Tibial nerve (tissue), 4 donors: ENCODE measurements around the gene ITPK1. TPM values are rescaled to one million over a fixed set of nuclear protein-coding genes. Genes with fewer than 3 reads are reported as not detected.
"Not testable (repeated sequence)": the region's sequence is repeated elsewhere in the genome, so short reads cannot be mapped to it uniquely, and the experiment has no call there.

ENCODE experiments used
- DNase-seq, 2 donors: peaks; one replicate each; pipeline ENCODE4 v3.0.0-alpha.2; 2019; ENCODE audit warnings: low spot score in 2 of 2
- H3K27ac ChIP-seq, 4 donors: fragments of 200-600 bp; sonication (generic) in 3 of 4; one replicate each; pipeline ENCODE4 v1.5.1; 2017 to 2019; ENCODE audit warnings: mild to moderate bottlenecking in 1 of 4
- H3K27me3 ChIP-seq, 2 donors: fragments of 200-600 bp; sonication (generic) in 1 of 2; one replicate each; pipeline versions ENCODE4 v1.5.1 to v1.6.0; 2017 to 2019
- H3K36me3 ChIP-seq, 3 donors: fragments of 200-600 bp; sonication (generic); one replicate each; pipeline ENCODE4 v1.5.1; 2018 to 2019
- H3K4me1 ChIP-seq, 4 donors: fragments of 200-600 bp; sonication (generic) in 3 of 4; one replicate each; pipeline ENCODE4 v1.5.1; 2017 to 2019
- H3K4me3 ChIP-seq, 4 donors: fragments of 200-600 bp; sonication (generic) in 3 of 4; one replicate each; pipeline ENCODE4 v1.5.1; 2017 to 2019; ENCODE audit warnings: mild to moderate bottlenecking in 1 of 4, moderate library complexity in 1 of 4
- H3K9me3 ChIP-seq, 4 donors: fragments of 200-600 bp; sonication (generic) in 3 of 4; one replicate each; pipeline ENCODE4 v1.5.1; 2017 to 2019
- CTCF ChIP-seq, 5 experiments: fragments of 200-600 bp in 3 of 5; fragments of 450-650 bp in 2 of 5; sonication (generic) in 3 of 5; IDR thresholded peaks; one replicate each; pipeline ENCODE4 v1.5.1; 2016 to 2019; ENCODE audit warnings: antibody characterized with exemption in 5 of 5, mild to moderate bottlenecking in 3 of 5, moderate library complexity in 2 of 5
- EP300 ChIP-seq, 2 donors: sonication (generic); formaldehyde crosslinking; IDR thresholded peaks; one replicate each; pipeline ENCODE4 v1.6.1; 2017; ENCODE audit warnings: antibody characterized with exemption in 2 of 2, mild to moderate bottlenecking in 1 of 2
- POLR2A ChIP-seq, 2 donors: fragments of 450-650 bp; IDR thresholded peaks; one replicate each; pipeline ENCODE4 v1.6.1; 2017; ENCODE audit warnings: antibody characterized with exemption in 2 of 2, mild to moderate bottlenecking in 2 of 2, moderate library complexity in 2 of 2
- WGBS, 2 donors: methylation state at CpG; one replicate each; pipeline ENCODE4 v1.1.5; 2018; 5-methylcytosine and 5-hydroxymethylcytosine counted together
- total RNA-seq, 4 donors: library from RNA; depleted of rRNA; stranded (reverse); fragments of >200 nt; gene quantifications; one replicate each; pipeline ENCODE4 v1.1.0, GENCODE V29; 2016

Gene ITPK1
- 100 to 1,000 TPM in 1 of 4 donors, 10 to 100 TPM in 3; 67.4 to 121 (median 92.5) TPM for total RNA-seq

- peak; percentile 22 to 33 for DNase-seq
- TF ChIP-seq CTCF (IDR thresholded peaks at IDR 0.05) = peak; percentile 7 to 75 (median 61)
- no peak for TF ChIP-seq EP300 (IDR thresholded peaks at IDR 0.05)
- H3K27ac ChIP-seq = peak within 1 kb of the TSS; percentile 94 to 99 (median 97)
- H3K27me3 ChIP-seq = no peaks in the 10 kb centered on the region
- peak within 1 kb of the TSS; percentile 64 to 94 (median 88) for H3K4me3 ChIP-seq
- no peaks in the 10 kb centered on the region for H3K9me3 ChIP-seq
- no peaks in the 10 kb centered on the region for H3K36me3 ChIP-seq
- WGBS, 2 donors = 1 to 3% methylated on average over 13 to 28 of the region's 77 CpGs
- peaks cover 0 to 45% (median 23%) of the 10 kb centered on the region in 4 donors for H3K4me1 ChIP-seq
Measured at GRCh38 chr14:93115821-93116675, at the start of gene ITPK1. TSS of gene ITPK1 (minus strand) at chr14:93115925. CDS start at chr14:93115163, 762 bp downstream.

DNA sequence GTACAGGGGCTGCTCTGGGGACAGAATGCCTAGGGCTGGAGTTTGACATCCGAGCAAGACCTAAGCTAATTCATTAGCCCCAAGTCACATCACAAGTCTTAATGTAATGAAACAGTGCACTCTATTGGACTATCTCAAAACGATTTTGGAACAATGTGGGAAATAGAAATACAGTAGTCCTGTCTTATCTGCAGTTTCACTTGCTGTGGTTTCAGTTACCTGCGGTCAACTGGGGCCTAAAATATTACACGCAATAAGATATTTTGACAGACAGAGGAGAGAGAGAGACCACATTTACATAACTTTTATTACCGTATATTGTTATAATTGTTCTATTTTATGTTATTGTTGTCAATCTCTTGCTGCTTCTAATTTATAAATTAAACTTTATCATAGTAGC, 47.8 kb upstream of the ITPK1 start:
- WGBS, 2 donors = 59 to 73% methylated on average over 5 of the region's 5 CpGs
- no peak for DNase-seq
- Histone ChIP-seq H3K9me3 (no peaks in the 10 kb centered on the region), H3K36me3 (no peaks in the 10 kb centered on the region), H3K4me3 (no peak overlapping the region), H3K4me1 (no peaks in the 10 kb centered on the region), H3K27me3 (no peaks in the 10 kb centered on the region), H3K27ac (no peak overlapping the region)
- no peak for TF ChIP-seq CTCF (IDR thresholded peaks at IDR 0.05)
- TF ChIP-seq POLR2A (IDR thresholded peaks at IDR 0.05) = no peak
- no peak for TF ChIP-seq EP300 (IDR thresholded peaks at IDR 0.05)

GRCh38 chr14:93161411-93161940, 45.8 kb upstream of the ITPK1 start:
- no peak for TF ChIP-seq EP300 (IDR thresholded peaks at IDR 0.05)
- no peak for TF ChIP-seq POLR2A (IDR thresholded peaks at IDR 0.05)
- no peak for TF ChIP-seq CTCF (IDR thresholded peaks at IDR 0.05)
- no peak overlapping the region for H3K4me3 ChIP-seq
- H3K9me3 ChIP-seq = no peaks in the 10 kb centered on the region
- no peaks in the 10 kb centered on the region for H3K36me3 ChIP-seq
- 67% methylated on average over 4 of the region's 4 CpGs for WGBS, 2 donors
- DNase-seq = no peak
- H3K27ac ChIP-seq = no peak overlapping the region
- H3K4me1 ChIP-seq = no peaks in the 10 kb centered on the region
- no peaks in the 10 kb centered on the region for H3K27me3 ChIP-seq

GRCh38 chr14:93160353-93160801, 44.7 kb upstream of the ITPK1 start:
- H3K27me3 ChIP-seq = no peaks in the 10 kb centered on the region
- no peak for DNase-seq
- no peak overlapping the region for H3K4me3 ChIP-seq
- no peaks in the 10 kb centered on the region for H3K36me3 ChIP-seq
- TF ChIP-seq EP300 (IDR thresholded peaks at IDR 0.05) (no peak), CTCF (IDR thresholded peaks at IDR 0.05) (peak in 2 of 5 experiments; percentile 9 to 11)
- no peaks in the 10 kb centered on the region for H3K9me3 ChIP-seq
- no peak overlapping the region for H3K27ac ChIP-seq
- 8 to 43% methylated on average over 4 of the region's 4 CpGs for WGBS, 2 donors
- H3K4me1 ChIP-seq = no peaks in the 10 kb centered on the region

- not testable (repeated sequence) for H3K9me3 ChIP-seq, H3K36me3 ChIP-seq, H3K4me1 ChIP-seq, H3K4me3 ChIP-seq, DNase-seq, H3K27me3 ChIP-seq, H3K27ac ChIP-seq
- 62 to 69% methylated on average over 5 of the region's 5 CpGs for WGBS, 2 donors
Measured at GRCh38 chr14:93159625-93160352, 44.1 kb upstream of the ITPK1 start.

- WGBS, 2 donors = 92 to 97% methylated on average over 7 of the region's 7 CpGs
- not testable (repeated sequence) for H3K27me3 ChIP-seq, DNase-seq, H3K27ac ChIP-seq, H3K4me1 ChIP-seq, H3K9me3 ChIP-seq, H3K4me3 ChIP-seq, H3K36me3 ChIP-seq
Measured at GRCh38 chr14:93158349-93158748, 42.6 kb upstream of the ITPK1 start.
